NCI-H2196 (cell line): ENCODE data around the gene HCFC1.

Experiments used
- DNase-seq: peaks from one replicate; lab custom pipeline; 2025; ENCODE audit not compliant: unreplicated experiment; lab: John Stamatoyannopoulos, UW

The HCFC1 gene

DNA sequence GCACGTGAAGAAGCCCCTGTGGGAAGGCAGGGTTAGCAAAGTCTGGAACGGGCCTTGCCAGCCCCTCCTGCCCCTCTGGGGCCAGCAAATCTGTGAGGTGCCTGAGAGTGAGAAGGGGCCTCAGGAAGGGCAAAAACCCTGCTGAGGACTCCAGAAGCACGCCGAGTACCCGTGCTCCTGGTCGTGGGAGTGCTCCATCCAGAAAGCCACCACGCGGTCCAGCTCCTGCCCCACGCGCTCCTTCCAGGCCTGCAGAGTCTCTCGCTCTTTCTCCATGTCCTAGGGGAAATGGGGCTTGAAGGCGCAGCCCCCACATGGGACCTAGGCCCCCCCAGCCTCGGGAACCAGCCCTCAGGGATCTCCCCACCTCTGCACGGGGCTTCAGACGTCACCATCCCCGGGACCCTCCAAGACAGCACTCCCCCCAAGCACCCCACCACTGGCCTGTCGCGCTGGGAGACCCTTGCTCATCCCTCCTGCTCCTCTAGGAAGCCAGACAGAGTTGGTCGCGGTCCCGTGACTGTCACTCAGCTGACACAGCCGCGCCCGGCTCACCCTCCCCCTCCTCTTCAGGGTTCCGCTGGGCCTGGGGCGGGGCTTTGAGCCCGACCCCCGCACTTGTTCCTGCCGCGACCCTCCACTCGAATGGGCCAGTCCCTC lies 27.3 kb downstream of the HCFC1 start, which contains the start of gene RENBP:
Gene RENBP, minus strand, starts transcription at position 504 of the 660 bp plus-strand sequence. Its CDS starts 33 bp downstream, at position 471.
- no peak for DNase-seq

DNA sequence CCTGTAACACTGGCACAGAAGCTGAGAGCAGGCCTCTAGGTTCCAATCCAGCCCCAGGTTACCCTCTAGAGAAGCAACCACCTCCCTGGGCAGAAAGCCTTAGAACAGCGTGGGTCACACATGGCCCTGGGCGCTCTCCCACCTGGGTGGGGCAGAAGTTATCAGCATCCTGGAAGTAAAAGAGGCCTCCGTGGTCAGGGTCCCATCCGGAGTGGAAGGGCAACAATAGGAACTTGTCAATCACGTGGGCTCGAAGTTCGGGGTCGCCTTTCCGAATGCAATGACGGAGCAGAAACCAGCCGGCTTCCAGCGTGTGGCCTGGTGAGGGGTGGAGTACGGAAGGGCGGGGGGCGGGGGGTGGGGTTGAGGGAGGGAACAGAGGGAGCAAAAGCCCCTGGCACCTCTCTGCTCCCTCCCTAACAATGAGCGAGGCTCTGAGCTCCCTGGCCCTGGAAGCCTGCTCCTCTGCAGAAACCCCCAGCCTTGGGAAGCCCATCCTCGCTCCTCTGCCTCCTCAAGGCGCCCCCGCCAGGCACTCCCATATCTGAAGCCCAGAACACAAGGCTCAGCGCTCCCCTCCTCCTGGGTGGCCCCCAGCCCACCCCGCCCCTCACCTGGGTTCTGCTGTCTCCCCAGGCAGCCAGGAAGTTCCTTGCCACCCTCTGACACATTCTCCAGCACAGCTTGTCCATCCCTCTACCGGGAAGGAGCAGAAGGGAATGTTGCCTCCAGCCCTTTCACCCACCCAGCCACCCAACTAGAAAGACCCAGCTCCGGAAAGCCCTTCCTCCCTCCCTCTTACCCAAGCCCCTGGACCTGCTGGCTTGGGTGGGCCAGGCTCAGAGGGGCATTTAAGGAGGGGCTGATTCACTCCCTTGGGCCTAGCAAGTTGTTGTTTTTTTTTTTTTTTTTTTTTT lies 30.0 kb downstream of the HCFC1 start:
- no peak for DNase-seq

DNA sequence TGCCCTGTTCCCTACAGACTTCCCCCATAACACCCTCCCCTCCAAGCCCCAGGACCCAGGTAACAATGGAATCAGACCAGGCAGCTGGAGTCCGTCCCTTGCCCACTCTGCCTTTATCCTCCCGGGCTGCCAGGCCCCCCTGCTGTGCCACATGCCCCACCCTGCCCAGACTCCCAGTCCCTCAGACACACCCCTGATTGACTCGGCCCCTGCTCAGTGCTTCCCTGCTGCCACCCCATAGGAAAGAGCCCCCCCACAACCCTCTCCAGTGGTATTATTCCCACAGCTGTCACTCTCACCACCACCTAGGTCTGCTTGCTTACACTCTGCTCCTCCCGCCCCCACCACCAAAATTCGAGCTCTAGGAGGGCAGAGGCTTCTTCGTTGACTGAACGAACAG lies 32.0 kb downstream of the HCFC1 start:
- DNase-seq: no peak

DNA sequence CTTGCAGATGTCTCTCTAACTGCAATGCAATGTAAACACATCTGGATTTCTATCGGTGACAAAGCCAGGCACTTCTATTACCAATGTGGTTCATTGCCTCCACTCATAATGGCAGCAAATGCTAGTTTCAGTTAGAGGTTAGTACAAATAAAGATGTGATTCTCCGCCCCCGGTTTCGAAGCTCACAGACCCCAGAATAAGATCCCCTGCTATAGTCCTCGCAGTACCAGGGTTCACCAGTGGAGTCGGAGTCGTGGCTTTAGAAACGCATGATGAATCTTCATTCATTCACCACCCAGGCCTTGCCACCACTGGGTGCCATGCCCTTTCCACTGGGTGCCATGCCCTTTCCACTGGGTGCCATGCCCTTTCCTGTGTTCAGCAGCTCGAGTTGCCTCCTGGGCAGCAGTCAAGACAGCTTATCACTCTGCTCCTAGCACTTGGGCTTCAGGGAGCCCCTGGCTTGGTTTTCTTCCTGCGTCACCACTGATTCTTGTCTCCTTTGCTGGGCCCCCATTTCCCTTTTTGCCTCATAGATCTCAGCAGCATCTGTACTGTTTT lies 33.3 kb downstream of the HCFC1 start:
- DNase-seq: no peak

DNA sequence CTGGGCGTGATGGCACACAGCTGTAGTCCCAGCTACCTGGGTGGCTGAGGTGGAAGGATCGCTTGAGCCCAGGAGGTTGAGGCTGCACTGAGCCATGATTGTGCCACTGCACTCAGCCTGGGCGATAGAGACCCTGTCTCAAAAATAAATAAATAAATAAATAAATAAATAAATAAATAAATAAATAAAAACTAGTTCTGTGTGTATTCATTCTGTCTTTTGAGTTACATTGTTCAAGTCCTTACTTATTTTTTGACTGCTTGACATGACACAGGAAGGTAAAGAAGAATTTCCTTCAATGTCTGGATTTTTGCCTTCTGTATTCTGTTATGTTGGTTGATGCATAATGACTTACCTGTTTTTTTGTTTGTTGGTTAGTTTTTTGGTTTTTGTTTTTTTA lies 34.6 kb downstream of the HCFC1 start:
- no peak for DNase-seq

DNA sequence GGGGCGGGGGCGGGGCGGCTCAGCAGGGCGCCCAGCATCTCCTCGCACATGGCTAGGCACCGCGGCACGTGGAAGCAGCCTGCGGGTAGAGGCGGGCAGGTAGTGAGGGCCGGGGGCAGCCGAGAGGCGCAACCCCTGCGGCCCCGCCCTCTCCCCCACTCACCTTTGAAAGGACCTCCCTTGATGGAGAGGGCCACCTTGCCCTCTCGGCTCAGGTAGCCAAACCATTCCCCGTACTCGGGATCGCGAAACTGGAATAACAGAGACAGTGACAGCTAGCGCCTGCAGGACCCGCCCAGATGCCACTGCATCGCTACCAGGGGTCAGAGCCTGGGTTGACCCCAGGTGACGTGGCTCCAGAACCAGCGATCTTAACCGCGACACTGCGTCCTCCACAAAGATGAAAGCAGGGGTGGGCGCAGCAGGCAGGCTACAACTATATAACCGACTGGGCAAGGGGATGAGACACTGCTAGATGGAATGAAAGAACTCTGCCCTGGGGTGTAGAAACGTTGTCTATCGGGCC lies 36.2 kb downstream of the HCFC1 start:
- no peak for DNase-seq

DNA sequence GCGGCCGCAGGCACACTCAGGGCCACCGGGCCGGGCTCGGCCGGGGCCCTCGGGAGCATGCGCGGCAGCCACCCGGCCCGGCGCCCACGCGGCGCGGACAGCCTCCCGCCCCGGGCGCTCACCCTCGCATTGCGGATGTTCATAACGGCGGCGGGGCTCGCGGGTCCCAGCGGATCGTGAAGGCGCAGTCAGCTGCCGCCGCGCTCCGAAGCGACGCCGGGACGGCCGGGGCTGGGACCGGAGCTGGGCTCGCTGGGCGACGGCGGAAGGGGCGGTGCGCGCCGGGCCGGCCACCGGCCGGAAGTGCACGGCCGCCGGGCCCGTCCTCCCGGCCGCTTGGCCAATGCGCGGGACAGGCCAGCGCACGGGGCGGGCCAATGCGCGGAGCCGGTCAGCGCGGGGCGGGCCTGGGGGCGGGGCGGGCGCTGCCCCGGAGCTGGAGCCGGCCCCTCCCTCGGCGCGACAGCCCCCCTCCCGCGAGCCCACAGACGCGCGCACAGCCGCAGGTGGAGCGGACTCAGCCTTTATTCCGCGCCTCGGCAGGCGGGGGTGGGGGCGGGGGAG lies 36.8 kb downstream of the HCFC1 start, which contains the start of gene NAA10:
Gene NAA10, minus strand, starts transcription at position 276 of the 564 bp plus-strand sequence. Its CDS starts 133 bp downstream, at position 143.
- peak; percentile 78 for DNase-seq

DNA sequence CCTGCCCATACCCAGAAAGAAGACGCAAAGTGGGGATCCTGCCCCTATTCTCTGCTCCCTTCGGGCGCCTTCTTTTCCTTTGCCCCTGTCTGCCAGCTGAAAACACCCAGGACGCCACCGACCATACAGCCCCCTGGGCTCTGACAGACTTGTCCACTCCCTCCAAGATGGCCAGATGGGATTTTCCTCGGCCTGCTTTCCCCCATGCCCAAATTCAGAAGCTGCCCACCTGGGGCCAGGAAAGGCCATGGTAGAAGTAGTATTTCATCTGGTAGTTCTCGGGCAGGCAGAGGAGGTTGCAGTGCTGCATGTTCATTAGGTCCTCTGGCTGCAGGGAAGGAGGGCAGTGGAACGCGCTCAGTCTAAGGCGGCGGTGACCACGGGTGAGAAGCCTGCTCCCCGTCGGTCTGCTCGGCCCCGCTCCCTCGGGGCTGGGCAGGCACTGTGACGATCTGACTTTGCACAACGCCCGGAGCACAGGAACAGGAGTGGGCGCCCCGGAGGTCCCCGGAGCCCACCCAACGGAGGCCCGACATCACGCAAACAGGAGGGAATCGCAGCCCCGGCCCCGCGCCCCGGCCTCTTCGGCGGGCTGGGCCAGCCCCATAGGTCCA lies 37.4 kb downstream of the HCFC1 start:
- no peak for DNase-seq

DNA sequence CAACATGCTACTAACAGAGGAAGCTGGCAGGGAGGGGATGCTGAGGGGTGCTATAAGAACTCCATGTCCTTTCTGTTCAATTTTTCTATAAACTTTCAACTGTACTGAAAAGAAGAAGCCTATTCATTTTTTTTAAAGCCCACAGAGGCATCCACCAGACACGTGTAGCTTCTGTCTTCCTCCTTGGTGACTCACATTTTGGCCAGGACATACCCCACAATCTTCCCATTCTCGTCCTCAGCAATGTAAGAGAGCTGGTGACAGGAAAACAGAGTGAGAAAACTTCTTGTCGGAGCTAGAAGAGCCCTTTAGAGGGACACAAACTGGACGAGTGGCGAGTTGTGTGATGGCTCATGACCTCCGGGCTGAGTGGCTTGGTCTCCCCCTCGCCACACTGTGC lies 37.9 kb downstream of the HCFC1 start:
- no peak for DNase-seq

DNA sequence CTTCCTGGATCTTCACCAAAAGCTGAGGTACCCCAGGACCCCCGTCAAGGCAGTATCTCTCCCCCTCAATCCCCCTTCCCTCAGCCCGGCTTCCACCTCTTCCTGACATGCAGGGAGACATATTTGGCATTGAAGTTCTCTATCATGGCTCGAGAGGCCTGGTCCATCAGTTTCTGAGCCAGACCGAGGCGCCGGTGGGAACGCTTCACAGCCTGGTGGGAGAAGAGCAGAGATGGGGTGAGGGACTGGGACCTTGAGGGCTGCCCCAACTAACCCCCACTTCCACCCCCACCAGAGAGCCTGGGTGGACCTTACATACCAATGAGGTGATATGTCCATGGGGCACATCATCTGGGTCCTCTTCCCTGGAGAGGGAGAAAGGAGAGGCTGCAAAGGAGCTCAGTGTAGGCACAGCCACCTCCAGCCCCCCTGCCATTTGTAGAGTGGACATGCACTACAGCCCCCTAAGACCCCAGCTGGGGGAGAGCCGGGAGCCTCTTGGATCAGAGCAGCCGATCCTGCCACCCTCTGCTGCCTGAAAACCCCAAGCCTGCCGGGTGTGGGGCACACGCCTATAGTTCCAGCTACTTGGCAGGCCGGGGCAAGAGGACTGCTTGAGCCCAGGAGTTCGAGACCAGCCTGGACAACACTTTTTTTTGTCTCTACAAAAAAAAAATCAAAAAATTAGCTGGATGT lies 39.2 kb downstream of the HCFC1 start:
- no peak for DNase-seq

DNA sequence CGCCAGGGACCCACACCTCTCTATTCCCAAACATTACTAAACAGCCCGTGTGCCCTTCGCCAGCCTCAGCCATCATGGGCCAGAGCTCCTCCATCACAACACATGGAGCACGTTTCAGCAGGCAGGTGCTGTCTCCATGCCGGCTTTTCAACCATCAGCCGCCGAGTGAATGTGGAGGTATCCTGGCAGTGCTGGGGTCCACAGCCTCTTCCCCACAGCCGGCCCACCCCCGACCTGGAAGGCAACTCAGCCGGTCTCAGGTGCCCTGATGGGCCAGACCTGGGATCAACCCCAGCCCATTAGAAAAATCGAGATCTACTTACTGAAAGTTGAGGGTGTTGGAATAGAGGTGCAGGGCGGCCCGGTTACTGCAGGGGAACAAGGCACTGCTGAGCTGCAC lies 39.9 kb downstream of the HCFC1 start:
- DNase-seq: no peak

DNA sequence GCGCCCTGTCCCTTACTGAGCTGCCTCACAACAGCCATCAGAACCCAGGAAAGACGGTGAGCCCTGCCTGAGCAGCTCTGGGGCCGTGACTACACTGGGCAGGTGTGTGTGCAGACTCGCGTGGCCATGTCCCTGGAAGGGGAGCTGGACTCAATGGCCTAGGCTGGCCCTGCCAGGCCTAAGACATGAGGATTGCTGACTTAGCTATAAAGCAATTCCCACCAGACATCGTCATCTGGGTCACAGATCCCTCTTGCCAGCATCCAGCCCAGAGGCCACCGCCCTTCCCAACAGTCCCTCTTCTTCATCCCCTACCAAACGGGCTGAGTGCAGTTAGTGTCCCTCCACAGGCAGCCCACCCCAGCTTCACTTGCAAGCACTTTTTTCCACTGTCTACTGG lies 40.5 kb downstream of the HCFC1 start:
- no peak for DNase-seq

DNA sequence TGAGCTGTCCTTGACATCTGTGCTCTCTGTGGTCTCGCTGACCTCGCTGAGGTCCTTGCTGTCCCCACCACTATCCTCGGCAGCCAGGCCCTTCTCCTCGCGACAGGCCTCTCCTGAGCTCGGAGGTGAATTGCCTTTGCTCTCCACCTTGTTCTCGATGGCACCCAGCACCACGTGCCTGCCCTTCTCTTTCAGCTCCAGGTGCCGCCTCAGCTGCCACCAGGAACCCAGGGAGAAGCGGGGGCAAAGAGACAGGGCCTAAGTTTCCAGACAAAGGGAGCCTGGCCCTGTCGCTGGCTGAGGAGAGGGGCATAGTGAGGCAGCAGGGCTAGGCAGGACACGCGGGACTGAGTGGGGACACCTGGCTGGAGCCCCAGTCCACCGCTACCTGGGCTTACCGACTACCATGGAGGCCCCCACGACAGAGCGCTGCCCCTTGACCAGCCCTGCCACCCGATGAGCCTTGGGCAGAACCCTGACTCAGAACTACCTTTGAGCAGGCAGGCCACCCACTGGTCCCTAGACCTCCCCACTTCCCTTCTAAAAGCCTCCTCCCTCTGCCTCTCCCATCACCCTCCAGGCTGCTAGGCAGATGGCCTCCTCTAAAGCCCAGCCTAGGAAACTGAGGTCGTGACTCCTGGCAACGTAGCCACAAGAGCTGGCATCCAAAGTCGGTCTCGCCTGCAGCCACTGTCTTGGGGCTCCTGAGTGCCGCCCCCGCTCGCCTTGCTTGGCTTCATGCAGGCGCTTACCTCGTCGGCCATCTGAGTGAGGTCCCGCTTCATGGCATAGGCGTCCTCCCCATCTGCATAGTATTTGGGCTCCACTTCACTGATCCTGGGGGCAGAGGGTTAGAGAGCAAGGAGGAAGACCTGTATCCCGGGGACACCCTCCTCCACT lies 41.4 kb downstream of the HCFC1 start:
- no peak for DNase-seq

DNA sequence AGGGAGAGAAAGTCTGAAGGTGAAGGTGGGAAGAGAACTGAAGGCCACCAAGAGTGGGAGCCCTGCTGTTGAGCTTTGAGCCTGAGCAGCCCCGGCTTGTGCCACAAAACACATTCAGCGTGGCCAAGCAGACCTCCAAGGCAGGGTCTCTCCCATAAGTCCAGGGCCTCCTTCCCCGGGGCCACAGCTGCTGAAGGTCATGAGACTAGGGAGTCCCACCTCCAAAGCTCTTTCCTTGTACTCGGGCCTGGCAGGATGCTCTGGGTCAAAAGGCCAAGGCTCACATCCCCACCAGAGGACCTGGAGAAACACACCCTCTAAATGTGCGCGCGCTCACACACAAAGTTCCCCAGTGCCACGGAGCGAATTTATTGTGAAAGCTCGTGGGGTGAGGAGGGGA lies 42.0 kb downstream of the HCFC1 start:
- no peak for DNase-seq

DNA sequence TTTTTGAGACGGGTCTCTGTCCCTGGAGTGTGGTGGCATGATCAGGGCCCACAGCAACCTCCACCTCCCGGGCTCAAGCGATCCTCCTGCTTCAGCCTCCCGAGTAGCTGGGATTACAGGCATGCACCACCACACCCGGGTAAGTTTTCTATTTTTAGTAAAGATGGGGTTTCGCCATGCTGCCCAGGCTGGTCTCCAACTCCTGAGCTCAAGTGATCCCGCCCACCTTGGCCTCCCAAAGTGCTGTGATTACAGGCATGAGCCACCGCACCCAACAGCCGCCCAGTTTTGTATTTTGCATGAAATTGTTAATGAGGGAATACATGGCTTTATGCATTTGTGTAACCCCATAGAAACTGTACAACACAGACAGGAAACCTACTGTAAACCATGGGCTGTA lies 42.8 kb downstream of the HCFC1 start:
- no peak for DNase-seq

DNA sequence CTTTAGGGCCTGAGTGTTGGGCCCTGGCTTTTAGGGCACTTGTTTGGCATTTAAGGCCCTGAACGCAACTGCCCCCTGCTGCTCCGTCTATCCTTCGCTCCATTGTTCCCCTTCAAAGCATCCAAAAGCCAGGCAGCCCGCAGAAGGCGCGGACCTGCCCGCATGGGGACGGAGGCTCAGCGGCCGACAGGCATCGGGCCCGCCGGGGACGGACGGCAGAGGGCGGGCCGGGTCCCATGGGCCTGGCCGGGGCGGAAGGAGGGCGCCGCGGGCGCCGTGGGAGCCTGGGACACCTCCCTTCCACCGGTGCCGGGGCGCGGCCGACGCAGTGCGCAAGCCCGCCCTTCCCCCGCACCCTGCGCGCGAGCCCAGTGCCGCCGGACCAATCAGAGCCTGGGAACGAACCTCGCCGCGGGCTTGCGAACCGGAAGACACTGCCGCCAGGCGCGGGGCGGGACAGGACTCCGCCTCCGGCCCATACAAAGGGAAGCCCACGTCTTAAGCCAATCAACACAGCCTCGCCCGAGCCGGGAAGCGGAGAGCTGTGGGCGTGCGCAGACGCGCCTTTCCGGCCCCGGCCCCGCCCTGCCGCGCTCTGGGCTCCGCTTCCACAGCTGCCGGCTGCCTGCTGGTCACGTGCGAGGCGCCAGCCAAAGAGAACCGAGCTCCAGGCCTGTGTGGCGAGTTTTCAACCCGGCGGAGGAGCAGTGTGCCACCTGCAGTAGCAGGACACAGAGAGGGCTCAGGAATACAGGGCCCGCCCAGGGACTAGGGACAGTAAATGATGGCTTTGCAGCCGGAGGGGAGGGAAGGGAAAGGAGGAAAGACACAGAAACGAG lies 43.5 kb downstream of the HCFC1 start:
- DNase-seq: peak; percentile 90

DNA sequence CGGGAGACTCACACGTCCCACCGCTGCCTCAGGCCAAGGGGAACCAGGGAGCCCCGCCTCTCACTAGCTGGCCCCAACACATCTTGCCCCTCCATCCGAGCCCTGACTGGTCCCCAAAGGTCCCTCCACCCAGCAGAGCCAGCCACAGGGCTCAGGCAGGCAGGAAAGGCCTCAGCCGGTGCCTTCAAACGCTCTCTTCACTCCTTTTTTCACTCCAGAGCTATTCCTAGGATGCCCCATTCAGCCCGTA lies 44.0 kb downstream of the HCFC1 start:
- no peak for DNase-seq

DNA sequence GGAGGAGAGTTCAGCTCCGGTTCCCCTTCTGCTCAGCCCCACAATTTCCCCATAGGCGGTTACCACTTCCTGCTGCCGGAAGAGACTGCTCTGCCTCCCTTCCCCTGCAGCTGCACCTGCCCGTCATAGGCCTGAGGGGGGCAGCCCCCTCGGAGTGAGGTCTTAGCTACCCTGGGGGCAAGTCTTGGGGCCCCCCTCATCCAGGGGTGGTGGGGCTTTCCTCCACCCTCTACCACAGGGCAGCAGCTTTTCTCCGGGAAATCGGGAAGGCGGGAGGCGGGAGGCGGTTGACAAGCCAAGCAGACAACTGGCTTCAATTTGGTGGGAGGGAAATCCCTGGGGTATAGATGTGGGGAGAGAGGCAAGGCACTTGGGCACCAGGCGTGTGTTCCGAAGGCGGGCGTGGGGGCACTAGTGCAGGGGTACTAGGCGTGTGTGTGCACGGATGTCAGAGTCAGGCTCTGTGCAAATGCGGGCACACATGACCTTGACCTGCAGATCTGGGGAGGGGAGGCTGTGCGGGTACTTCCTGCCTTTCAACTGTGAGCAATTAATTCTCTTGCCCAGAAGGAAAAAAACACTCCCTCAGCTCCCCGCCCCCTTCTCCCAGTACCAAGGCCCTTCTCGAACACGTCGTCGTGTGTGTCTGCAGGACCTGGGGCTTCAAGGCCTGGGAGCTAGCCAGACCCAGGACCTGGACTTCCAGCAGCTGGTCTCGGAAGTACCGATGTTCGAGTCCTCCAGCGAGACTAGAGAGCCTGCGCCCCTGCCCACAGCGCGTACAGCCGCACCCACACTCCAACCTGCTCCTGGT lies 44.6 kb downstream of the HCFC1 start:
- peak; percentile 12 for DNase-seq
